ENCODE results near the gene MYOF.

Gene MYOF

DNA sequence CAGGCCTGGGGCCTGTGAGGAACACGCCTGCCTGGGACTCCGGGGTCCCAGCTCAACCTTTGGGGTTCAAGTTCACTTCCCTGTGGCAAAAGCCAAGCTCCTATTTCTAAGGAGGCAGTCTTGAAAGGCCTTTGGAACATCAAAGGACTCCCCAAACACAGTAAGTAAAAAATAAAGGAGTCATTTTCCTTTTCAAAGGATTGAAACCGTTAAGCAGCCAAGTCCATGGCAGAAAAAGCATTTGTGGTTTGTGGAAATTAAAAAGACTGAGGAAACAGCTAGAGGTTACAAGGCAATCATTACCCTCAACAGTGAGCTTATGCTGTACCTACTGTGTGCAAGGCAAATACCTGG lies 200.8 kb downstream of the MYOF start:
- no peak for TF ChIP-seq ZFX (IDR thresholded peaks at IDR 0.05)
- TF ChIP-seq CTCF (conservative IDR thresholded peaks at IDR 0.05), result no peak
- H3K27ac ChIP-seq, result no peak overlapping the region

DNA sequence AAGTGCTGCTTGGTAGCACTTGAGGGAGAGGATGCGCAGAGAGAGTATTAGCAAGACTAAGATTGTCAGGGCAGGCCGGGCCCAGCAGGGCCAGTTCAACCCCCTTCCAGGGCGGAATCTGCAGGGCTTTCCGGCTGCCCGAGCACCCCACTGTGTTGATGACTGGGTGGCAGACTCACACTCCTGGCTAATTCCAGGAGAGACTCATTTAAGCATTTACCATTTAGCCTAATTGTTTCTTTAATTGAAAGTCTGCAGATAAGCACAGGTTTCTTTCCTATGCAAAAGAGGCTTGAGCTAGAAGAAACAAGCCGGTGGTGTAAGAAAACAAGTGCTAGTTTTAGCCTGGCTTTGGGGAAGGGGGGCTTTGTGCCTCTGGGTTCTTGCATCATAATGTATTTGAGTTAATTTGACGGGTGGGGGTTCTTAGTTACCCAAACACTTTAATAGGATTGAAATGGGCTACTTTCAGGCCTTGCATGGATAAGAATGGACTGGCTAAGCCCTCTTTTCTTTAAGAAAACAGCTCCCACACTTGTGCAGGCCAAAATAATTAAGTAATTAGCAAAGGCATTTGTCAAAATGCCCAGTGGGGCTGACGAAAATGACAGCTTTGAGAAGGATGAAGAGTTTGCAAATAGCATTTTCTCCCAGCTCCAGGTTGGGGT lies 201.3 kb downstream of the MYOF start:
- no peak overlapping the region for H3K27ac ChIP-seq
- TF ChIP-seq ZFX (IDR thresholded peaks at IDR 0.05) (no peak), CTCF (conservative IDR thresholded peaks at IDR 0.05) (no peak)

- TF ChIP-seq CTCF (conservative IDR thresholded peaks at IDR 0.05) (no peak), ZFX (IDR thresholded peaks at IDR 0.05) (no peak)
- H3K27ac ChIP-seq, result no peak overlapping the region
Observed at GRCh38 chr10:93280121-93280698, 201.9 kb downstream of the MYOF start.

- no peak overlapping the region for H3K27ac ChIP-seq
- no peak for TF ChIP-seq CTCF (conservative IDR thresholded peaks at IDR 0.05)
- no peak for TF ChIP-seq ZFX (IDR thresholded peaks at IDR 0.05)
Observed at GRCh38 chr10:93277360-93277759, 204.8 kb downstream of the MYOF start.

DNA sequence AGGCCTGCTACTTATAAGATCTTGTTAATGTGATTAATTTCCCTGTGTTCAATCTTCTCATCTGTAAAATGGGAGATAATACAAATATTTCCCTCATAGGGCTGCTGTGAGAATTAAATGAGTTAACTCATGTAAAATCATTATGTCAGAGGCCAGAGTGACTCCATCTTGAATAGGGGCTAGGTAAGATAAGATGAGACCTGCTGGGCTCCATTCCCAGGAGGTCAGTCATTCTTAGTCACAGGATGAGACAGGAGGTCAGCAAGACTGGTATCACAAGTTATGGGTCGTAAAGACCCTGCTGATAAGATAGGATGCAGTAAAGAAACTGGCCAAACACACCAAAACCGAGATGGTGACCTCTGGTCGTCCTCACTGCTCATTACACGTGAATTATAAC lies 207.7 kb downstream of the MYOF start:
- no peak overlapping the region for H3K27ac ChIP-seq
- TF ChIP-seq ZFX (IDR thresholded peaks at IDR 0.05) (no peak), CTCF (conservative IDR thresholded peaks at IDR 0.05) (no peak)

DNA sequence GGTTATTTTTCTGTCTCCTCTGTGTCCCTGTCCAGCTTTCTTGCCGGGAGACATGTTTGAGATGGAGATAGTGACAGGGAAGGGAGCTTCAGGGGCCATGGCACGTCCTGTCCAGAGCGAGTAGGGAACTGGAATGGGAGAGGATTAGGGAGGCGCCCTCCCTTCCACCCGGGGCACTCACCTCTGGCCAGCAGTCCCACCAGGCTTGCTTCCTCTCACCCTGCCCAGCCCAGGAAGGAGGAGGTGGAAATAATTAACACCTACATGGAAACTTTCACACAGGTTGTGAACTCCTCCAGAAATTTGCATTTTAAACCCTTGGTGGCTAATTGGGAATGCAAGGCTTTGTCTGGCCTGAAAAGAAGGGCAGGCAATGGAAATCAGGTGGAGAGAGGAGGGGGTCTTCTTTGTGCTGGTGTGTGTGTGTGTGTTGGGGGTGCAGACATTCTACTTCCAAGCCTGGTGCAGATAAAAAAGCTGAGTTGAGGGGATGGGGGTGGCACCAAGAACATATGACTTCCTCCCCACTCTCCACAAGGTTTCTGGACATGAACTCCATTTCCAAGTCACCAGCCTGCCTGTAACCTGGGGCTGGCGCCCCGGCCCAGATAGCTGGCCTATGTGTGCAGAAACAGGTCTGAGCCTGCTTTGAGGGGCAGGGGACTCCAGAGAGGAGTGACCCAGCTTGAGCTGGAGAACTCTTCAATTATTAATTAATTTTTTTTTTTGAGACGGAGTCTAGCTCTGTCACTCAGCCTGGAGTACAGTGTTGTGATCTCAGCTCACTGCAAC lies 209.1 kb downstream of the MYOF start:
- no peak overlapping the region for H3K27ac ChIP-seq

More for the DNA sequence above, 209.1 kb downstream of the MYOF start:
- TF ChIP-seq ZFX (IDR thresholded peaks at IDR 0.05) (no peak), CTCF (conservative IDR thresholded peaks at IDR 0.05) (no peak)

Data from C4-2B (cell line).